GM12878 (cell line): ENCODE measurements around the gene NOC4L. TPM values are rescaled to one million over a fixed set of nuclear protein-coding genes. Genes with fewer than 3 reads are reported as not detected.

ENCODE experiments used
- ATAC-seq: fragments of 200-7000 bp; cut with Tn5 transposase; 3 replicates; pipeline ENCODE4 v1.9.1; 2020; ENCODE audit warnings: mild to moderate bottlenecking, moderate library complexity
- BruUV-seq: library from RNA; stranded (reverse); fragments of 400-500 nt; replicated peaks from 2 replicates; lab custom pipeline; 2021; lab: Mats Ljungman, UMichigan
- CTCF ChIA-PET: fragments of 300-600 bp; sonication (Branson Sonifier 250); formaldehyde crosslinking; extraction: SDS; loops from one replicate; lab custom pipeline; 2021; ENCODE audit warnings: inconsistent platforms; lab: Yijun Ruan, JAX
- POLR2A ChIA-PET: fragments of 350-600 bp; formaldehyde crosslinking; extraction: SDS; loops from one replicate; lab custom pipeline; 2021; ENCODE audit warnings: inconsistent platforms; lab: Charles Lee
- RAD21 ChIA-PET: fragments of 300-600 bp; sonication (Branson Sonifier 250); formaldehyde crosslinking; loops from one replicate; lab custom pipeline; 2023; ENCODE audit warnings: antibody characterized with exemption; ENCODE audit not compliant: unreplicated experiment; lab: Charles Lee
- SMC1A ChIA-PET: fragments of 300-600 bp; sonication (Branson Sonifier 250); formaldehyde crosslinking; loops from one replicate; lab custom pipeline; 2023; ENCODE audit not compliant: unreplicated experiment, uncharacterized antibody; lab: Charles Lee
- DNase-seq: peaks from one replicate; pipeline ENCODE4 v3.0.0-alpha.2; 2011; ENCODE audit warnings: low read depth, low spot score
- FAIRE-seq: peaks from 3 replicates; lab custom pipeline; 2011; peaks lifted over from hg19 to GRCh38; lab: Jason Lieb, UNC
- H2AFZ ChIP-seq: 2 replicates; pipeline ENCODE4 v1.6.0; 2011; ENCODE audit warnings: low read depth, low read length, control low read depth; ENCODE audit not compliant: control insufficient read depth
- H3K27ac ChIP-seq: 2 replicates; pipeline ENCODE4 v1.5.1; 2011; ENCODE audit warnings: control low read depth; ENCODE audit not compliant: control insufficient read depth, insufficient read depth
- H3K27me3 ChIP-seq, 2 experiments: replicated peaks in 1 of 2; 2 replicates each; pipeline versions ENCODE4 v1.6.0 to v1.6.1; 2011; ENCODE audit warnings: low read length in 1 of 2; ENCODE audit not compliant: control insufficient read depth in 2 of 2, insufficient read depth in 2 of 2
- H3K36me3 ChIP-seq, 2 experiments: 2 replicates each; pipeline ENCODE4 v1.5.1; 2011; ENCODE audit warnings: low read length in 1 of 2; ENCODE audit not compliant: control insufficient read depth in 2 of 2, insufficient read depth in 2 of 2
- H3K4me1 ChIP-seq: 2 replicates; pipeline ENCODE4 v1.6.1; 2011; ENCODE audit warnings: mild to moderate bottlenecking, low read length, moderate library complexity, mixed read lengths; ENCODE audit not compliant: control insufficient read depth, insufficient read depth
- H3K4me2 ChIP-seq: 2 replicates; pipeline ENCODE4 v1.6.0; 2011; ENCODE audit warnings: control low read depth; ENCODE audit not compliant: control insufficient read depth, insufficient read depth
- H3K4me3 ChIP-seq: fragments of 200-600 bp; sonication (generic); 2 replicates; pipeline ENCODE4 v1.5.1; 2016
- H3K79me2 ChIP-seq: 2 replicates; pipeline ENCODE4 v1.6.0; 2011; ENCODE audit warnings: low read length; ENCODE audit not compliant: control insufficient read depth, insufficient read depth
- H3K9ac ChIP-seq: 2 replicates; pipeline ENCODE4 v1.8.0; 2011; ENCODE audit warnings: low read length, control low read depth, mixed read lengths; ENCODE audit not compliant: control insufficient read depth, insufficient read depth
- H3K9me3 ChIP-seq: replicated peaks from 3 replicates; pipeline ENCODE4 v1.5.1; 2011; ENCODE audit warnings: mild to moderate bottlenecking, low read length; ENCODE audit not compliant: control insufficient read depth, insufficient read depth
- H4K20me1 ChIP-seq: 2 replicates; pipeline ENCODE4 v1.6.0; 2011; ENCODE audit not compliant: control insufficient read depth, insufficient read depth
- CTCF ChIP-seq, 3 experiments: IDR thresholded peaks in 2 of 3; conservative IDR thresholded peaks in 1 of 3; 2 replicates each; pipeline ENCODE4 v1.5.1; 2011; ENCODE audit warnings: low read depth in 3 of 3, low read length in 3 of 3, mild to moderate bottlenecking in 3 of 3, control low read depth in 2 of 3, moderate library complexity in 2 of 3, inconsistent platforms in 1 of 3, mixed read lengths in 1 of 3; ENCODE audit not compliant: control insufficient read depth in 2 of 3, insufficient read depth in 1 of 3; ENCODE audit errors: extremely low read depth in 1 of 3
- CUX1 ChIP-seq: IDR thresholded peaks from 2 replicates; pipeline ENCODE4 v1.6.1; 2012; ENCODE audit warnings: improper control_type of control experiment, low read depth, low read length; ENCODE audit not compliant: insufficient replicate concordance
- EED ChIP-seq: sonication (generic); IDR thresholded peaks from 2 replicates; pipeline ENCODE4 v1.6.1; 2016; ENCODE audit warnings: antibody characterized with exemption, low read depth
- FOXK2 ChIP-seq: fragments of 450-650 bp; IDR thresholded peaks from 2 replicates; pipeline ENCODE4 v1.6.1; 2017; ENCODE audit warnings: mild to moderate bottlenecking, moderate library complexity
- FOXM1 ChIP-seq: IDR thresholded peaks from 2 replicates; pipeline ENCODE4 v1.6.1; 2012; ENCODE audit warnings: low read depth, mild to moderate bottlenecking, inconsistent platforms, low read length, moderate library complexity
- HDAC6 ChIP-seq: fragments of 200-600 bp; sonication (generic); IDR thresholded peaks from one replicate; pipeline ENCODE4 v1.8.0; 2017; ENCODE audit warnings: antibody characterized with exemption; ENCODE audit not compliant: unreplicated experiment
- IKZF1 ChIP-seq: fragments of 450-650 bp; conservative IDR thresholded peaks from 2 replicates; pipeline ENCODE4 v1.6.1; 2017; ENCODE audit warnings: antibody characterized with exemption, mild to moderate bottlenecking
- LARP7 ChIP-seq: fragments of 450-650 bp; IDR thresholded peaks from 2 replicates; pipeline ENCODE4 v1.6.1; 2017; ENCODE audit warnings: mild to moderate bottlenecking
- MEF2A ChIP-seq: IDR thresholded peaks from 2 replicates; pipeline ENCODE4 v1.6.1; 2011; ENCODE audit warnings: low read depth, mild to moderate bottlenecking, low read length, moderate library complexity; ENCODE audit not compliant: insufficient read depth
- MTA2 ChIP-seq: fragments of 450-650 bp; IDR thresholded peaks from 2 replicates; pipeline ENCODE4 v1.6.1; 2016; ENCODE audit warnings: low read depth, mild to moderate bottlenecking, moderate library complexity
- PAX8 ChIP-seq: fragments of 450-650 bp; IDR thresholded peaks from 2 replicates; pipeline ENCODE4 v1.6.1; 2017; ENCODE audit warnings: mild to moderate bottlenecking, moderate library complexity
- PRDM15 ChIP-seq: fragments of 450-650 bp; formaldehyde crosslinking; IDR thresholded peaks from 2 replicates; pipeline ENCODE4 v1.4.0; 2020; ENCODE audit warnings: mild to moderate bottlenecking, moderate library complexity
- RUNX3 ChIP-seq: IDR thresholded peaks from 2 replicates; pipeline ENCODE4 v1.6.1; 2012; ENCODE audit warnings: low read length, inconsistent platforms
- YBX1 ChIP-seq: fragments of 450-650 bp; IDR thresholded peaks from 2 replicates; pipeline ENCODE4 v1.6.1; 2016; ENCODE audit warnings: antibody characterized with exemption
- WGBS: methylation state at CpG from one replicate; pipeline ENCODE4 v1.1.6; 2016; ENCODE audit warnings: low lambda C conversion rate; ENCODE audit not compliant: insufficient replicate concordance, insufficient coverage; ENCODE audit errors: missing lambda C conversion rate; 5-methylcytosine and 5-hydroxymethylcytosine counted together
- in situ Hi-C: fragments of 300-500 bp; cut with MboI; formaldehyde crosslinking; loops from 9 replicates; pipeline ENCODE4 v1.14.3; 2018; ENCODE audit warnings: mixed read lengths
- intact Hi-C: fragments of 100-400 bp; cut with micrococcal nuclease; formaldehyde crosslinking; loops from one replicate; pipeline ENCODE4 v1.14.2; 2022; ENCODE audit not compliant: unreplicated experiment
- polyA plus RNA-seq, 11 experiments: library from polyadenylated mRNA; depleted of rRNA in 4 of 11; unstranded in 6 of 11; stranded (reverse) in 5 of 11; fragments of >200 nt; fragmentation: Nextera tagmentation in 4 of 11; fragmentation: Illumina TruSeq in 1 of 11; extraction: Ambion mirVana in 4 of 11; extraction: Trizol in 1 of 11; gene quantifications; 1 replicate in 1 of 11; 2 replicates in 10 of 11; pipeline versions ENCODE4 v1.2.1 to v1.2.3, GENCODE V29; 2011 to 2016; ENCODE audit warnings: inconsistent platforms in 2 of 11, missing spikeins in 2 of 11, low read depth in 1 of 11
- total RNA-seq, 4 experiments: library from RNA; depleted of rRNA in 3 of 4; stranded (reverse); fragments of >200 nt in 3 of 4; fragmentation: Illumina TruSeq in 1 of 4; extraction: Trizol in 1 of 4; gene quantifications; 2 replicates each; pipeline versions ENCODE4 v1.2.1 to v1.2.3, GENCODE V29; 2013 to 2021

NOC4L gene
- total and polyA plus RNA-seq, 10 of the 15 experiments (the other 5 are each of a cell fraction or from before 2014, with no cell fraction given) = 0.72 to 68.2 (median 15.2) TPM

GRCh38 chr12:132125736-132126135 lies 18.5 kb upstream of the NOC4L start (continued):
- no peak for TF ChIP-seq CUX1

- in situ Hi-C loops (no loop called here), intact Hi-C loops (no loop called here)
- POLR2A ChIA-PET = interaction anchor here (0.5 kb wide), 1 partner anchor 199 kb away, joined by 7 read pairs; no protein-coding TSS in a partner anchor
- SMC1A ChIA-PET = no interaction called here
- Histone ChIP-seq H3K27me3 (no peaks in the 10 kb centered on the region), H3K9ac (no peak overlapping the region), H3K9me3 (peaks cover 1% of the 10 kb centered on the region; the same call in 2 of the 3 replicates), H2AFZ (no peak overlapping the region), H3K4me2 (no peak overlapping the region), H4K20me1 (no peaks in the 10 kb centered on the region), H3K79me2 (no peaks in the 10 kb centered on the region), H3K4me3 (no peak overlapping the region), H3K4me1 (no peaks in the 10 kb centered on the region), H3K36me3 (peaks cover 4 to 6% of the 10 kb centered on the region in 2 experiments; a peak in 3 of 4 replicates), H3K27ac (no peak overlapping the region)
- RAD21 ChIA-PET = no interaction called here
- DNase-seq = no peak
- FAIRE-seq = no peak
- ATAC-seq = no peak
- WGBS = over 99% methylated on average over 8 of the region's 8 CpGs
- BruUV-seq = no TSS peak
- CTCF ChIA-PET = no interaction called here
- TF ChIP-seq IKZF1 (no peak), CTCF (IDR thresholded peaks at IDR 0.05 in 2 of 3, conservative IDR thresholded peaks at IDR 0.05 in 1 of 3; ENCODE audit: control insufficient read depth in 2 of 3, extremely low read depth in 1 of 3, insufficient read depth in 1 of 3, low read depth in 3 of 3, low read length in 3 of 3) (no peak), LARP7 (no peak), PRDM15 (no peak), HDAC6 (no peak), MTA2 (no peak), YBX1 (no peak), FOXK2 (no peak), EED (no peak), MEF2A (no peak), FOXM1 (no peak), PAX8 (no peak), RUNX3 (no peak)
Measured at GRCh38 chr12:132127041-132127440, 17.2 kb upstream of the NOC4L start.
